ENCODE data around the gene MRPL42.
"Not testable (repeated sequence)": the region's sequence is repeated elsewhere in the genome, so short reads cannot be mapped to it uniquely, and the experiment has no call there.

MRPL42 gene

DNA sequence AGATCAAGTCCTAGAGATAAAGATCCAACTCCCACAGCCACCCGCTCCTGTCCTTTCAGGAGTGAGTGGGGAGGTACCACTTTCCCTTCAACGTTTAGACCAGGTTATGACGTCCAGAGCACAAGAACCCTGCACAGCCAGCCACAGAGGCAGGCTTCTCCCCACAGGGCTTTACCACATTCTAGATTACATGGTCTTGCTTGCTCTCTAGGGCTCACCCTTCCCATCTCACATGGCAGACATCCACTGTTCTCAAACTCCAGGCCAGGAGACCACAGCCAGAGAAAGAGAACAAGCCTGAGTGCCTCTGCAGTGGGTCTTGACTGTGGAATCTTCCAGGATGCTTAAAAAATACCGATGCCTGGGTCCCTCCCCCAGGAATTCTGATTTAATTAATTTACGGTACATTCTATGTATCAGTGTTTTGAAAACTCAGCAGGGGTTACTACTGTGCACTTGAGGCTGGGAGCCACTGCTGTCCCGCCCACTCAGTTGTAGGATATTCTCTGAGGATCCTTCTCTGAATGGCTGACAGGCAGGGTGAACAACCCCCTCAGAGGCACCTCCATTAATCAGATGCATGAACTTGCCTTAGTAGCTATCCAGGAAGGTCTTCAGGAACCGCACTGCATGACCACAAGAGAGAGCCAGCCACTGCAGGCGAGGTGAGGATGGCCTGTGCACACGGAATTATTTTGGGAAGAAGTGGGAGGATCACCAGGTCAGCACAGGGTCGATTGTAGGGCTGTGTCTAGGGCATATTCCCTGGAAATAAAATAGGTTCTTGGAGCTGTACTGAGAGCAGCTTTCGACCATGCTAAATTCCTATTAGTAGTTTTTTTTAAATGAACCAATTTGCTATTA, 83.7 kb downstream of the MRPL42 start:
- DNase-seq = no peak

GRCh38 chr12:93552427-93552826, 85.1 kb downstream of the MRPL42 start:
- no peak for DNase-seq

GRCh38 chr12:93557879-93558278, 90.6 kb downstream of the MRPL42 start:
- DNase-seq = not testable (repeated sequence)

DNA sequence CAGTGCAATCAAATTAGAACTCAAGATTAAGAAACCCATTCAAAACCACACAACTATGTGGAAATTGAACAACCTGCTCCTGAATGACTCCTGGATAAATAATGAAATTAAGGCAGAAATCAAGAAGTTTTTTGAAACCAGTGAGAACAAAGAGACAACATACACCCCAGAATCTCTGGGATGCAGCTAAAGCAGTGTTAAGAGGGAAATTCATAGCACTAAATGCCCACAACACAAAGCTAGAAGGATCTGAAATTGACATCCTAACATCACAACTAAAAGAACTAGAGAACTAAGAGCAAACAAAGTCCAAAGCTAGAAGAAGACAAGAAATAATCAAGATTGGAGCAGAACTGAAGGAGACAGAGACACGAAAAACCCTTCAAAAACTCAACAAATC, 91.4 kb downstream of the MRPL42 start:
- DNase-seq = not testable (repeated sequence)

- peak; percentile 92 for DNase-seq
Measured at GRCh38 chr12:93563807-93564538, 96.7 kb downstream of the MRPL42 start.

GRCh38 chr12:93565760-93566159, 98.4 kb downstream of the MRPL42 start:
- DNase-seq = no peak

Data from DMS53 (cell line).